ENCODE measurements around the gene LSAMP.

LSAMP gene

GRCh38 chr3:116445311-116445841 is at the start of gene LSAMP:
TSS of gene LSAMP (minus strand) at chr3:116445487.
- no peak for DNase-seq (ENCODE audit: low read depth in 1 of 2, low spot score in 1 of 2)

- DNase-seq (ENCODE audit: low read depth in 1 of 2, low spot score in 1 of 2): no peak
These were observed 47.1 kb upstream of the LSAMP start for GRCh38 chr3:116492379-116492778.

GRCh38 chr3:116483135-116483534 is 37.8 kb upstream of the LSAMP start:
- DNase-seq (ENCODE audit: low read depth in 1 of 2, low spot score in 1 of 2): no peak

- no peak for DNase-seq (ENCODE audit: low read depth in 1 of 2, low spot score in 1 of 2)
These were observed 31.4 kb upstream of the LSAMP start for GRCh38 chr3:116476691-116477090.

GRCh38 chr3:116474801-116475200 is 29.5 kb upstream of the LSAMP start:
- DNase-seq (ENCODE audit: low read depth in 1 of 2, low spot score in 1 of 2): no peak

GRCh38 chr3:116474032-116474780 is 28.9 kb upstream of the LSAMP start:
- DNase-seq (ENCODE audit: low read depth in 1 of 2, low spot score in 1 of 2): no peak

- DNase-seq (ENCODE audit: low read depth in 1 of 2, low spot score in 1 of 2): no peak
These were observed 28.3 kb upstream of the LSAMP start for GRCh38 chr3:116473602-116474001.

GRCh38 chr3:116470605-116471197 is 25.4 kb upstream of the LSAMP start:
- no peak for DNase-seq (ENCODE audit: low read depth in 1 of 2, low spot score in 1 of 2)

- DNase-seq (ENCODE audit: low read depth in 1 of 2, low spot score in 1 of 2): no peak
These were observed 24.3 kb upstream of the LSAMP start for GRCh38 chr3:116469546-116469945.

GRCh38 chr3:116464276-116464798 is 19.1 kb upstream of the LSAMP start:
- DNase-seq (ENCODE audit: low read depth in 1 of 2, low spot score in 1 of 2): no peak

GRCh38 chr3:116453666-116454346 is 8.5 kb upstream of the LSAMP start:
- no peak for DNase-seq (ENCODE audit: low read depth in 1 of 2, low spot score in 1 of 2)

- DNase-seq (ENCODE audit: low read depth in 1 of 2, low spot score in 1 of 2): no peak
These were observed 4.5 kb upstream of the LSAMP start for GRCh38 chr3:116449546-116450350.

GRCh38 chr3:116445990-116446389 is 703 bp upstream of the LSAMP start:
- DNase-seq (ENCODE audit: low read depth in 1 of 2, low spot score in 1 of 2): no peak

GRCh38 chr3:116444819-116445310 is 422 bp downstream of the LSAMP start:
- DNase-seq (ENCODE audit: low read depth in 1 of 2, low spot score in 1 of 2): no peak

GRCh38 chr3:116444115-116444747 is 1.1 kb downstream of the LSAMP start:
- DNase-seq (ENCODE audit: low read depth in 1 of 2, low spot score in 1 of 2): no peak

- DNase-seq (ENCODE audit: low read depth in 1 of 2, low spot score in 1 of 2): no peak
These were observed 2.1 kb downstream of the LSAMP start for GRCh38 chr3:116443191-116443661.

GRCh38 chr3:116442331-116443021 is 2.8 kb downstream of the LSAMP start:
- no peak for DNase-seq (ENCODE audit: low read depth in 1 of 2, low spot score in 1 of 2)

- no peak for DNase-seq (ENCODE audit: low read depth in 1 of 2, low spot score in 1 of 2)
These were observed 3.6 kb downstream of the LSAMP start for GRCh38 chr3:116441652-116442051.

GRCh38 chr3:116440196-116440595 is 5.1 kb downstream of the LSAMP start:
- no peak for DNase-seq (ENCODE audit: low read depth in 1 of 2, low spot score in 1 of 2)

GRCh38 chr3:116433552-116433951 is 11.7 kb downstream of the LSAMP start:
- DNase-seq (ENCODE audit: low read depth in 1 of 2, low spot score in 1 of 2): no peak
